Measurements from ENCODE around the gene PGLYRP4.

The PGLYRP4 gene

GRCh38 chr1:153306303-153307220, 42.1 kb downstream of the PGLYRP4 start:
- no peak overlapping the region for H3K4me3 ChIP-seq (ENCODE audit: low read depth, low read length)
- POLR2A ChIA-PET = no interaction called here
- TF ChIP-seq CTCF (IDR thresholded peaks at IDR 0.05; ENCODE audit: insufficient read depth, low read length, missing control alignments) = no peak
- CTCF ChIA-PET = no interaction called here
- no peak for DNase-seq (ENCODE audit: low read depth, low spot score)

- ChIA-PET POLR2A (no interaction called here), CTCF (no interaction called here)
- no peak for DNase-seq (ENCODE audit: low read depth, low spot score)
- no peak overlapping the region for H3K4me3 ChIP-seq (ENCODE audit: low read depth, low read length)
- TF ChIP-seq CTCF (IDR thresholded peaks at IDR 0.05; ENCODE audit: insufficient read depth, low read length, missing control alignments) = no peak
Measured at GRCh38 chr1:153305682-153306081, 43.0 kb downstream of the PGLYRP4 start.

GRCh38 chr1:153302308-153302707, 46.3 kb downstream of the PGLYRP4 start:
- no peak for TF ChIP-seq CTCF (IDR thresholded peaks at IDR 0.05; ENCODE audit: insufficient read depth, low read length, missing control alignments)
- ChIA-PET CTCF (no interaction called here), POLR2A (no interaction called here)
- DNase-seq (ENCODE audit: low read depth, low spot score) = no peak
- no peak overlapping the region for H3K4me3 ChIP-seq (ENCODE audit: low read depth, low read length)

- ChIA-PET POLR2A (no interaction called here), CTCF (no interaction called here)
- TF ChIP-seq CTCF (IDR thresholded peaks at IDR 0.05; ENCODE audit: insufficient read depth, low read length, missing control alignments) = no peak
- no peak for DNase-seq (ENCODE audit: low read depth, low spot score)
- no peak overlapping the region for H3K4me3 ChIP-seq (ENCODE audit: low read depth, low read length)
Measured at GRCh38 chr1:153293851-153294250, 54.8 kb downstream of the PGLYRP4 start.

GRCh38 chr1:153293480-153293775, 55.2 kb downstream of the PGLYRP4 start:
- no peak overlapping the region for H3K4me3 ChIP-seq (ENCODE audit: low read depth, low read length)
- no peak for DNase-seq (ENCODE audit: low read depth, low spot score)
- POLR2A ChIA-PET = no interaction called here
- no peak for TF ChIP-seq CTCF (IDR thresholded peaks at IDR 0.05; ENCODE audit: insufficient read depth, low read length, missing control alignments)
- CTCF ChIA-PET = no interaction called here

- DNase-seq (ENCODE audit: low read depth, low spot score) = no peak
- no peak for TF ChIP-seq CTCF (IDR thresholded peaks at IDR 0.05; ENCODE audit: insufficient read depth, low read length, missing control alignments)
- ChIA-PET POLR2A (no interaction called here), CTCF (no interaction called here)
- H3K4me3 ChIP-seq (ENCODE audit: low read depth, low read length) = no peak overlapping the region
Measured at GRCh38 chr1:153292740-153293479, 55.7 kb downstream of the PGLYRP4 start.
